Endothelial cell (in vitro differentiated cells): ENCODE results near the gene JAML. TPM values are rescaled to one million over a fixed set of nuclear protein-coding genes. Genes with fewer than 3 reads are reported as not detected.

Experiments used
- DNase-seq: peaks from one replicate; pipeline ENCODE4 v3.0.0; 2021; ENCODE audit warnings: low spot score
- H3K27ac Mint-ChIP-seq: one replicate; pipeline ENCODE4 v1.8.0; 2021; ENCODE audit warnings: mixed read lengths, inconsistent platforms; ENCODE audit not compliant: unreplicated experiment
- H3K27me3 Mint-ChIP-seq: one replicate; pipeline ENCODE4 v1.8.0; 2021; ENCODE audit warnings: mild to moderate bottlenecking, moderate library complexity, mixed read lengths, inconsistent platforms; ENCODE audit not compliant: unreplicated experiment
- H3K36me3 Mint-ChIP-seq: one replicate; pipeline ENCODE4 v1.8.0; 2021; ENCODE audit warnings: mild to moderate bottlenecking, low read depth, mixed read lengths, inconsistent platforms; ENCODE audit not compliant: unreplicated experiment
- H3K4me1 Mint-ChIP-seq: one replicate; pipeline ENCODE4 v1.8.0; 2021; ENCODE audit warnings: mild to moderate bottlenecking, mixed read lengths, inconsistent platforms; ENCODE audit not compliant: unreplicated experiment
- H3K4me3 Mint-ChIP-seq: one replicate; pipeline ENCODE4 v1.8.0; 2021; ENCODE audit warnings: mild to moderate bottlenecking, mixed read lengths, inconsistent platforms; ENCODE audit not compliant: unreplicated experiment
- H3K9me3 Mint-ChIP-seq: one replicate; pipeline ENCODE4 v1.8.0; 2021; ENCODE audit warnings: mixed read lengths, inconsistent platforms; ENCODE audit not compliant: unreplicated experiment
- CTCF ChIP-seq: fragments of 200-600 bp; sonication (generic); IDR thresholded peaks from one replicate; pipeline ENCODE4 v1.5.0; 2021; ENCODE audit warnings: antibody characterized with exemption; ENCODE audit not compliant: unreplicated experiment
- total RNA-seq: library from RNA; stranded (reverse); fragmentation: NEBNext Ultra II Directional; extraction: Animal tissue kit (Norgen Biotek cat#: 25700); gene quantifications from one replicate; pipeline ENCODE4 v1.2.1, GENCODE V29; 2021; ENCODE audit not compliant: unreplicated experiment

JAML gene
- total RNA-seq, 1 donor from 2014 or later, result 0.31 TPM

- Mint-ChIP-seq H3K27ac (no peak overlapping the region), H3K4me1 (peaks cover 1% of the 10 kb centered on the region), H3K27me3 (peaks cover 1% of the 10 kb centered on the region), H3K4me3 (no peak overlapping the region), H3K36me3 (no peaks in the 10 kb centered on the region), H3K9me3 (no peaks in the 10 kb centered on the region)
- DNase-seq, result no peak
- TF ChIP-seq CTCF, result no peak
Observed at GRCh38 chr11:118219244-118219643, 5.6 kb downstream of the JAML start.

GRCh38 chr11:118217575-118217974 lies 7.2 kb downstream of the JAML start:
- TF ChIP-seq CTCF, result no peak
- Mint-ChIP-seq H3K27ac (no peak overlapping the region), H3K4me1 (peaks cover 18% of the 10 kb centered on the region), H3K4me3 (no peak overlapping the region), H3K27me3 (peaks cover 5% of the 10 kb centered on the region), H3K36me3 (no peaks in the 10 kb centered on the region), H3K9me3 (no peaks in the 10 kb centered on the region)
- DNase-seq, result no peak

- Mint-ChIP-seq H3K27me3 (peaks cover 4% of the 10 kb centered on the region), H3K27ac (no peak overlapping the region), H3K36me3 (no peaks in the 10 kb centered on the region), H3K4me3 (no peak overlapping the region), H3K4me1 (peaks cover 25% of the 10 kb centered on the region), H3K9me3 (no peaks in the 10 kb centered on the region)
- TF ChIP-seq CTCF, result no peak
- DNase-seq, result no peak
Observed at GRCh38 chr11:118216621-118217481, 8.0 kb downstream of the JAML start.

- Mint-ChIP-seq H3K27ac (no peak overlapping the region), H3K27me3 (peaks cover 4% of the 10 kb centered on the region), H3K4me1 (peaks cover 32% of the 10 kb centered on the region), H3K4me3 (no peak overlapping the region), H3K9me3 (no peaks in the 10 kb centered on the region), H3K36me3 (no peaks in the 10 kb centered on the region)
- no peak for DNase-seq
- TF ChIP-seq CTCF, result no peak
Observed at GRCh38 chr11:118215765-118216164, 9.0 kb downstream of the JAML start.

GRCh38 chr11:118215262-118215661 lies 9.5 kb downstream of the JAML start:
- DNase-seq, result no peak
- TF ChIP-seq CTCF, result no peak
- Mint-ChIP-seq H3K9me3 (no peaks in the 10 kb centered on the region), H3K4me1 (peaks cover 37% of the 10 kb centered on the region), H3K4me3 (no peak overlapping the region), H3K27me3 (peaks cover 4% of the 10 kb centered on the region), H3K27ac (no peak overlapping the region), H3K36me3 (no peaks in the 10 kb centered on the region)
